COLO668 (cell line): Measurements from ENCODE around the gene FAM171A2.
A peak's percentile ranks its signal among the peaks of the same experiment; 100 is the strongest.
"Not testable (repeated sequence)": the region's sequence is repeated elsewhere in the genome, so short reads cannot be mapped to it uniquely, and the experiment has no call there.

Experiments
- DNase-seq: peaks from one replicate; lab custom pipeline; 2025; ENCODE audit not compliant: unreplicated experiment; lab: John Stamatoyannopoulos, UW

Gene FAM171A2

DNA sequence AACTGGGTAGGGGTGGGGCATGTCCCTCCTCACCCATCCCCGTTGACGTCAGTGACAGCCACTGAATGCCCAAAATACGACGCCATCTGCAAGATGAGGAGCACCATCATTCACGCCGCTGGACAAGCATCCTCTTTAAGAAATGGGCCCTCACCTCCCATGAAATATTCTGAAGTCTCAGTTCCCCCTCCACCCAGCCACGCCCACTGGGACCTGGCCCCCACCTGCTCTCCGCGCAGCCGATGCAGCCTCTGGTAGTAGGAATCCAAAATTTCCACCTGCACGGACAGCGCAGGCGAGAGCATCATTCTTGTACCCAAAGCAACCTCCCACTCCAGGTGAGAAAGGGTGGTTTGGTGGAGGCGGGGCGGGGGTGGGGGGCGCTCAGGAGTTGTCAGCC lies 20.2 kb upstream of the FAM171A2 start:
- DNase-seq = no peak

- no peak for DNase-seq
Measured at GRCh38 chr17:44383363-44383762, 19.7 kb upstream of the FAM171A2 start.

DNA sequence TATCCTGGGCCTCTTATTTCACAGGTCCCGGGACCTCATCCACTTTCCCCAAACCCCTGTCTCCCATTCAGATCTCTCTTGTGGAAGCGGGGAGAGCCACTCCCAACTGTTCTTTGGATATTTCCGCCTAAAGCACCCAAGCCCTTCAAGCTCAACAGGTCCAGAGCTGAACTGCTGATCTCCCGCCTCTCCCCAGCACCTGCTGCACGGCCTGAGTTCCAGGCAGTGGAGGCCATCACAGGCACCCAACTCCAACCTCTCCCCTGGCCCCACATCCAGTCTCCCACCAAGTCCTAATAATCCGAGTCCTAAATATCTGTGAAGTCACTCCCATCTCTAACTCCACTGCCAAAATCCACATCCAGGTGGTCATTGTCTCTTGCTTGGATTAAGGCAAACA lies 19.3 kb upstream of the FAM171A2 start:
- DNase-seq = no peak

DNA sequence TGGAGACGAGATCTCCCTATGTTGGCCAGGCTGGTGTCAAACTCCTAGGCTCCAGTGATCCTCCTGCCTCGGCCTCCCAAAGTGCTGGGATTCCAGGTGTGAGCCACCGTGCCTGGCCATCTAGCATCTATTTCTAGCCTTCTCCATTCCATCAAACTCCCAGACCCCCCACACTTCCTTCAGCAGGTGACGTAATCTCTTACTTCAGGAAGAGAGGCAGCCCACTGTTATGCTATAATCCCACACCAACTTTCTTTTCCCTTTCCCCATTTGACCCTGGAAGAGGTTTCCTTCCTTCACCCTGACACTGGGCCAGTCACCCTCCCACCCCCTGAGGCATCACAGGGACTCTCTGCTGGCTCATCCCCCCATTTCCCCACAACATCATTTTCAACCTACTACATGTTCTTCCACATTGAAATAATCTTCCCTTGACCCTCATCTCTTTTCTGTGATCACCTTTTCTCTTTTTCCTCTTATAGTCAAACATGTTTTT lies 18.2 kb upstream of the FAM171A2 start:
- DNase-seq = no peak

DNA sequence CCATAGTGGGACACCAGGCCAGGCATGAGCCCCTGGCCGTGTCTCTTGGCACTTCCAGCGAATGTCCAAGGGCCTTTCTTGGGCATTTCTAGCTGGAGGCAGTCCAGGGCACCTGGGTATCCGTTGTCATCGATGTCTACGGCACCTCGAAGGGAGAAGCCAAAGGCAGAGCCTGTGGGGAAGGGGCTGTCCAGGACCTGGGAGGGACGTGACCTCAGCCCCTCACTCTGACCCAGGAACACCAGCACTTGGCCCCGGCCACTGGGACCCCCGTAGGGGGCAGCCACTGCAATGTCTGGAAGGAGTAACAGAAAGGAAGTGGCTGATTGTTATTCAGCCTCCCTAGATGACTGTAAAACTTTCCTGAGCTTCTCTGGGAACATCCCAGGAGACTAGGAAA lies 17.1 kb upstream of the FAM171A2 start:
- DNase-seq = no peak

DNA sequence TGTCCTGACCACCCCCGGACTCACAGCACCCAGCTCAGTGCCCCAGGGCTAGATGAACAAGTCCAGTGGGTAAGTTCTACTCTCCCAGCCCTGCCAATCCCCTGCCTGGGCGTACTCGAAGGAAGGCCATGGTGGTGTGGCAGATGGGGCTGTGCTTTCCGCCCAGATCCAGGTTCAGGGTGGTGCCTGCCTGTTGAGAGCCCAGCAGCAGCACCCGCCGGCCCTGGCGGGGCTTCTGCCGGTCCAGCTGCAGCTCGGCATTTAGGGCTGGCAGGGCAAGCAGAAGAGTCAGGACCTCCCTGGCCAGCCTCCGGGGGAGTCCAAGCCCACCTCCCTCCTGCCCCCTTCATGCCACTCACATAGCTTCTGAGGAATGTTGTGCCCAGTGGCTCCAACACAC lies 16.2 kb upstream of the FAM171A2 start:
- no peak for DNase-seq

GRCh38 chr17:44378171-44378705 lies 14.6 kb upstream of the FAM171A2 start:
- DNase-seq = no peak

DNA sequence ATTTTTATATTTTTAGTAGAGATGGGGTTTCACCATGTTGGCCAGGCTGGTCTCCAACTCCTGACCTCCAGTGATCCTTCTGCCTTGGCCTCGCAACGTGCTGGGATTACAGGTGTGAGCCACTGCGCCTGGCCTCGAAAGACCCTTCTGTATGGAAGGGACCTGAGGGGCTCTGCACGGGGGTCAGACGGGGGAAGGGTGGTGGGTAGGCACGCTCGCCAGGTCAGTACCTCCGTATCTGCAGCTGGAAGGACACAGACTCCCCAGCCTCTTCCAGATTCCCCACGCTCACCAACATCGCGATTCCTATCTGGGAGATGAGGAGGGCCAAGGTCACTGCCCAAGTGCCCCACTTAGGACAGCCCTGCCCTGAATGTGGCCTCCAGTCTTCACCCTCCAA lies 13.1 kb upstream of the FAM171A2 start:
- DNase-seq = no peak

- DNase-seq = peak; percentile 4
Measured at GRCh38 chr17:44376124-44376523, 12.5 kb upstream of the FAM171A2 start.

- no peak for DNase-seq
Measured at GRCh38 chr17:44375196-44376017, 11.8 kb upstream of the FAM171A2 start.

- DNase-seq = no peak
Measured at GRCh38 chr17:44374306-44375195, 10.9 kb upstream of the FAM171A2 start.

DNA sequence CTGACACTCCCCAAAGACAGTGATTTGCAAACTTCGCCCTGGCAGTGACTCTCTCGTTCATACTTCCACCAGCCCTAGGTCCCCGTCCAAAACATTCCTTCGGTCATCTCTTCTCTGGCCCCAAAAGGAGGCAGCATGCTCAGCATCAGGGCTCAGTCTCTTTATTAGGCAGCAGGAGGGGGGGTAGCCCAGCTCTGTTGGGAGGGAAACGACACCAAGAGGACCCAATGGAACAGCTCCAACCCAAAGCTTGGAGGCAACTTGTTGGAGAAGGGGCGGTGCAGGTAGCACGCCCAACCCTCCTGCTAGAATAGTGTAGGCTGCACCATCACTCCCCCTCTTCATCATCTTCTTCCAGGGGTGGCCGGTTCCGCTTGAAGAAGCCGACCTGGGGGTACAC lies 8.4 kb upstream of the FAM171A2 start:
- no peak for DNase-seq

GRCh38 chr17:44369414-44370023 lies 5.9 kb upstream of the FAM171A2 start:
- DNase-seq = not testable (repeated sequence)

GRCh38 chr17:44368391-44369243 lies 5.0 kb upstream of the FAM171A2 start:
- not testable (repeated sequence) for DNase-seq

DNA sequence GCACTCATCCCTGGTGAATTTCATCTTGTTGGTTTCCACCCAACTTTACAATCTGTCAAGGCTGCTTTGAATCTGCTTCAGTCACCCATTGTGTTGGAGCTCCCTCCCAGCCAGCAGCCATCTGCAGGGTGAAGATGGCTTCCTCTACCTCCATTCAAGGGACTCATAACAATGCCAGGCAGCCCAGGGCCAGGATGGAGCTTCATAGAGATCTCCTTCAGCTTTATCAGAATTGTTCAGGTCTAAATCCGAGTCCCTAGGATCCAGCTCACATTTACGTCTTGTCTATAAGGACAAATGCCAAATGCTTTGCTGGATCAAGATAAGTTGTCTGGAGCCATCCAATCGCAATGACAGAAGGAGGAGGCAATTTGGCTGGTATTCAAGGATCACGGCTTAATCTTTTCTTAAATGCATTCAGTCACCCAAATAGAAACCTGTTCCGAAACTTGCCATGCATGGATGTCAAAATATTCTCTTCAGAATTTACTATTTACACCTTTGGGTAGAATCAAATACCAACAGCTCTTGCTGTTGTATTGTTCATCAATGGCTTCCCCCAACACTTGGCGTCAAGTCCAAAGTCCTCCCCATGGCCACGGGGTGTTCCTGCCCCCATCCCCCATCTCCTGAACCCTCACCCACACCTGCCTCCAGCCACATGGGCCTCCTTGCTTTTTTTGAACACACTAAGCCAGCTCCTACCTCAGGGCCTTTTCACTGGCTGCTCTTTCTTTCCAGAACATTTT lies 3.8 kb upstream of the FAM171A2 start:
- DNase-seq = no peak

- DNase-seq = not testable (repeated sequence)
Measured at GRCh38 chr17:44365051-44365450, 1.4 kb upstream of the FAM171A2 start.

GRCh38 chr17:44362949-44363612 lies 572 bp downstream of the FAM171A2 start:
- peak; percentile 6 for DNase-seq

- no peak for DNase-seq
Measured at GRCh38 chr17:44362459-44362948, 1.1 kb downstream of the FAM171A2 start.
